ENCODE data around the gene FER. TPM values are rescaled to one million over a fixed set of nuclear protein-coding genes. Genes with fewer than 3 reads are reported as not detected.

FER gene
- total RNA-seq, 1 experiment from 2014 or later = 18.0 TPM

- H3K27ac Mint-ChIP-seq = peak overlapping the region; percentile 40 to 95 (median 90); a peak in 5 of 7 replicates
Observed at GRCh38 chr5:108945094-108945493, 197.4 kb downstream of the FER start.

More at GRCh38 chr5:108945094-108945493, 197.4 kb downstream of the FER start:
- H3K56ac ChIP-seq (ENCODE audit: insufficient read length, low read depth, low read length) = no peak overlapping the region
- H3K4ac ChIP-seq (ENCODE audit: low read depth, low read length) = no peak overlapping the region
- no peaks in the 10 kb centered on the region for H3K27me3 ChIP-seq (ENCODE audit: insufficient read depth, low read length)
- no peak for DNase-seq
- no peak overlapping the region for H2BK15ac ChIP-seq (ENCODE audit: low read depth, low read length)
- Mint-ChIP-seq H3K4me3 (no peak overlapping the region; a peak in 1 of 5 replicates), H3K27me3 (ENCODE audit: low read depth) (no peaks in the 10 kb centered on the region), H3K4me1 (peaks cover 31 to 33% of the 10 kb centered on the region in 2 experiments), H3K36me3 (ENCODE audit: insufficient read depth in 1 of 3, low read depth in 3 of 3) (no peaks in the 10 kb centered on the region), H3K9me3 (no peaks in the 10 kb centered on the region)
- H3T11ph ChIP-seq (ENCODE audit: low read length) = no peak overlapping the region
- no peak overlapping the region for H2BK5ac ChIP-seq (ENCODE audit: insufficient read length, low read length)
- H3K23me2 ChIP-seq (ENCODE audit: insufficient read length, low read depth, low read length, poor library complexity, severe bottlenecking) = no peaks in the 10 kb centered on the region
- H3K9ac ChIP-seq (ENCODE audit: extremely low read depth, insufficient read length, low read length) = no peak overlapping the region
- no peak overlapping the region for H2BK20ac ChIP-seq (ENCODE audit: low read depth, low read length, poor library complexity, severe bottlenecking)
- no peak overlapping the region for H3K27ac ChIP-seq (ENCODE audit: insufficient read length, low read depth, low read length)
- H3K23ac ChIP-seq (ENCODE audit: insufficient read length, low read depth, low read length) = no peak overlapping the region
- no peaks in the 10 kb centered on the region for H3K79me2 ChIP-seq (ENCODE audit: insufficient read depth, low read length)
- no peak overlapping the region for H4K8ac ChIP-seq (replicated peaks; ENCODE audit: insufficient read length, low read depth, low read length)
- H3K18ac ChIP-seq (ENCODE audit: insufficient read length, low read depth, low read length) = no peak overlapping the region
- H3K14ac ChIP-seq (ENCODE audit: insufficient read depth, low read length) = no peak overlapping the region
- no peak overlapping the region for H2AK5ac ChIP-seq (ENCODE audit: insufficient read length, low read length)
- no peak overlapping the region for H2BK120ac ChIP-seq (ENCODE audit: low read depth, low read length, poor library complexity, severe bottlenecking)
- H2AFZ ChIP-seq (ENCODE audit: low read length) = no peak overlapping the region
- no peak for TF ChIP-seq CTCF (conservative IDR thresholded peaks at IDR 0.05)
- H3K9me3 ChIP-seq (ENCODE audit: control insufficient read depth, low read depth, low read length) = no peaks in the 10 kb centered on the region
- no peaks in the 10 kb centered on the region for H3K79me1 ChIP-seq (ENCODE audit: insufficient read depth, low read depth, low read length, poor library complexity, severe bottlenecking)
- no peak overlapping the region for H2BK12ac ChIP-seq (ENCODE audit: insufficient read length, low read depth, low read length)
- WGBS (ENCODE audit: extremely low coverage, insufficient read length, low lambda C conversion rate) = no CpG with 5 or more reads among the region's 3 CpGs
- H4K5ac ChIP-seq (ENCODE audit: insufficient read length, low read depth, low read length) = no peak overlapping the region
- H4K20me1 ChIP-seq (ENCODE audit: control insufficient read depth, insufficient read depth, insufficient read length) = no peaks in the 10 kb centered on the region
- H3K4me2 ChIP-seq (ENCODE audit: insufficient read depth, insufficient read length, low read length) = no peak overlapping the region
- no peak overlapping the region for H4K91ac ChIP-seq (ENCODE audit: insufficient read length, low read depth, low read length)
- 0 out of 2 replicates have a peak, but pooled peaks cover 2% of the 10 kb centered on the region for H3K4me1 ChIP-seq (ENCODE audit: insufficient read depth, low read length)
